K562 (cell line): ENCODE results near the gene CARD11. TPM values are rescaled to one million over a fixed set of nuclear protein-coding genes. Genes with fewer than 3 reads are reported as not detected.

ENCODE experiments used
- BRF1 ChIP-seq: IDR thresholded peaks from 3 replicates; pipeline ENCODE4 v1.6.1; 2011; ENCODE audit warnings: borderline replicate concordance, mild to moderate bottlenecking; ENCODE audit not compliant: insufficient read length; ENCODE audit errors: extremely low read depth
- CBFA2T3 ChIP-seq: fragments of 450-650 bp; IDR thresholded peaks from 2 replicates; pipeline ENCODE4 v1.6.1; 2017
- CEBPZ ChIP-seq: fragments of 150-350 bp; IDR thresholded peaks from 2 replicates; pipeline ENCODE4 v1.6.1; 2014; ENCODE audit warnings: low read depth, mild to moderate bottlenecking, low read length, borderline replicate concordance
- JUND ChIP-seq, 2 experiments: IDR thresholded peaks; 2 replicates in 1 of 2; 3 replicates in 1 of 2; pipeline ENCODE4 v1.6.1; 2011; ENCODE audit warnings: borderline replicate concordance in 2 of 2, low read depth in 2 of 2, low read length in 2 of 2, improper control_type of control experiment in 1 of 2, missing biosample characterization in 1 of 2, missing genetic modification characterization in 1 of 2, missing genetic modification reagents in 1 of 2
- MAFF ChIP-seq: IDR thresholded peaks from 2 replicates; pipeline ENCODE4 v1.6.1; 2012; ENCODE audit warnings: low read length, improper control_type of control experiment
- MAFK ChIP-seq: IDR thresholded peaks from 2 replicates; pipeline ENCODE4 v1.6.1; 2011; ENCODE audit warnings: low read length, improper control_type of control experiment
- MTA2 ChIP-seq: fragments of 450-650 bp; IDR thresholded peaks from 2 replicates; pipeline ENCODE4 v1.6.1; 2016; ENCODE audit warnings: low read depth
- NEUROD1 ChIP-seq: fragments of 150-350 bp; IDR thresholded peaks from 2 replicates; pipeline ENCODE4 v1.6.1; 2014; ENCODE audit warnings: borderline replicate concordance, low read length, low read depth; ENCODE audit not compliant: partially characterized antibody
- PHB ChIP-seq: fragments of 250-450 bp; sonication (Bioruptor Pico); IDR thresholded peaks from 2 replicates; pipeline ENCODE4 v1.5.0; 2021
- SMARCB1 ChIP-seq: IDR thresholded peaks from 2 replicates; pipeline ENCODE4 v1.6.1; 2011; ENCODE audit warnings: improper control_type of control experiment, low read depth; ENCODE audit not compliant: insufficient read length
- ZKSCAN1 ChIP-seq: fragments of 150-350 bp; IDR thresholded peaks from 2 replicates; pipeline ENCODE4 v1.6.1; 2016; ENCODE audit warnings: low read depth, low read length
- ZNF316 ChIP-seq: fragments of 450-650 bp; IDR thresholded peaks from 2 replicates; pipeline ENCODE4 v1.6.1; 2016
- ZNF592 ChIP-seq: fragments of 450-650 bp; IDR thresholded peaks from 2 replicates; pipeline ENCODE4 v1.6.1; 2017; ENCODE audit warnings: antibody characterized with exemption, mild to moderate bottlenecking
- polyA plus RNA-seq, 8 experiments: library from polyadenylated mRNA; depleted of rRNA in 4 of 8; stranded (reverse) in 5 of 8; unstranded in 3 of 8; fragments of >200 nt; fragmentation: Nextera tagmentation in 2 of 8; fragmentation: Illumina TruSeq in 1 of 8; extraction: Ambion mirVana in 2 of 8; extraction: Trizol in 1 of 8; gene quantifications; 2 replicates each; pipeline versions ENCODE4 v1.2.1 to v1.2.3, GENCODE V29; 2011 to 2014; ENCODE audit warnings: inconsistent platforms in 1 of 8, missing spikeins in 1 of 8
- total RNA-seq, 7 experiments: library from RNA; depleted of rRNA in 6 of 7; stranded (reverse); fragments of >200 nt in 6 of 7; fragmentation: Illumina TruSeq in 2 of 7; extraction: Trizol in 2 of 7; gene quantifications; 2 replicates each; pipeline versions ENCODE4 v1.2.1 to v1.2.3, GENCODE V29; 2011 to 2021; ENCODE audit warnings: low replicate concordance in 1 of 7
- TF ChIP-seq, protein P1 (sequence below): sonication (generic); formaldehyde crosslinking; IDR thresholded peaks from 2 replicates; pipeline ENCODE4 v1.8.1; 2023; ENCODE audit warnings: mild to moderate bottlenecking, missing genetic modification reagents
- TF ChIP-seq, protein P2 (sequence below), 2 experiments: IDR thresholded peaks; 2 replicates each; pipeline ENCODE4 v1.6.1; 2012; ENCODE audit warnings: improper control_type of control experiment in 2 of 2, low read depth in 2 of 2, low read length in 2 of 2, borderline replicate concordance in 1 of 2

Gene CARD11
- total and polyA plus RNA-seq, 9 of the 15 experiments (the other 6 are each of a cell fraction or from before 2014, with no cell fraction given): 0.07 to 12.8 (median 5.7) TPM

GRCh38 chr7:2990949-2991470 is 52.7 kb downstream of the CARD11 start (continued):
- TF ChIP-seq ZNF592: no peak
- no peak for TF ChIP-seq BRF1
- TF ChIP-seq MTA2: no peak
- 0 out of 2 replicates have a peak, but pooled peaks have one; percentile 18 for TF ChIP-seq MAFK
- no peak for TF ChIP-seq CEBPZ
- TF ChIP-seq CBFA2T3: no peak
- TF ChIP-seq ZNF316: peak; percentile 80
- TF ChIP-seq, protein P1, sequence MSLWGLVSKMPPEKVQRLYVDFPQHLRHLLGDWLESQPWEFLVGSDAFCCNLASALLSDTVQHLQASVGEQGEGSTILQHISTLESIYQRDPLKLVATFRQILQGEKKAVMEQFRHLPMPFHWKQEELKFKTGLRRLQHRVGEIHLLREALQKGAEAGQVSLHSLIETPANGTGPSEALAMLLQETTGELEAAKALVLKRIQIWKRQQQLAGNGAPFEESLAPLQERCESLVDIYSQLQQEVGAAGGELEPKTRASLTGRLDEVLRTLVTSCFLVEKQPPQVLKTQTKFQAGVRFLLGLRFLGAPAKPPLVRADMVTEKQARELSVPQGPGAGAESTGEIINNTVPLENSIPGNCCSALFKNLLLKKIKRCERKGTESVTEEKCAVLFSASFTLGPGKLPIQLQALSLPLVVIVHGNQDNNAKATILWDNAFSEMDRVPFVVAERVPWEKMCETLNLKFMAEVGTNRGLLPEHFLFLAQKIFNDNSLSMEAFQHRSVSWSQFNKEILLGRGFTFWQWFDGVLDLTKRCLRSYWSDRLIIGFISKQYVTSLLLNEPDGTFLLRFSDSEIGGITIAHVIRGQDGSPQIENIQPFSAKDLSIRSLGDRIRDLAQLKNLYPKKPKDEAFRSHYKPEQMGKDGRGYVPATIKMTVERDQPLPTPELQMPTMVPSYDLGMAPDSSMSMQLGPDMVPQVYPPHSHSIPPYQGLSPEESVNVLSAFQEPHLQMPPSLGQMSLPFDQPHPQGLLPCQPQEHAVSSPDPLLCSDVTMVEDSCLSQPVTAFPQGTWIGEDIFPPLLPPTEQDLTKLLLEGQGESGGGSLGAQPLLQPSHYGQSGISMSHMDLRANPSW (CRISPR knock-in tag): no peak
- TF ChIP-seq NEUROD1: no peak
- no peak for TF ChIP-seq JUND (IDR thresholded peaks at IDR 0.05; ENCODE audit: borderline replicate concordance, low read depth, low read length)
- no peak for TF ChIP-seq JUND (tag; IDR thresholded peaks at IDR 0.05; ENCODE audit: borderline replicate concordance, low read depth, low read length)
- TF ChIP-seq, protein P2, sequence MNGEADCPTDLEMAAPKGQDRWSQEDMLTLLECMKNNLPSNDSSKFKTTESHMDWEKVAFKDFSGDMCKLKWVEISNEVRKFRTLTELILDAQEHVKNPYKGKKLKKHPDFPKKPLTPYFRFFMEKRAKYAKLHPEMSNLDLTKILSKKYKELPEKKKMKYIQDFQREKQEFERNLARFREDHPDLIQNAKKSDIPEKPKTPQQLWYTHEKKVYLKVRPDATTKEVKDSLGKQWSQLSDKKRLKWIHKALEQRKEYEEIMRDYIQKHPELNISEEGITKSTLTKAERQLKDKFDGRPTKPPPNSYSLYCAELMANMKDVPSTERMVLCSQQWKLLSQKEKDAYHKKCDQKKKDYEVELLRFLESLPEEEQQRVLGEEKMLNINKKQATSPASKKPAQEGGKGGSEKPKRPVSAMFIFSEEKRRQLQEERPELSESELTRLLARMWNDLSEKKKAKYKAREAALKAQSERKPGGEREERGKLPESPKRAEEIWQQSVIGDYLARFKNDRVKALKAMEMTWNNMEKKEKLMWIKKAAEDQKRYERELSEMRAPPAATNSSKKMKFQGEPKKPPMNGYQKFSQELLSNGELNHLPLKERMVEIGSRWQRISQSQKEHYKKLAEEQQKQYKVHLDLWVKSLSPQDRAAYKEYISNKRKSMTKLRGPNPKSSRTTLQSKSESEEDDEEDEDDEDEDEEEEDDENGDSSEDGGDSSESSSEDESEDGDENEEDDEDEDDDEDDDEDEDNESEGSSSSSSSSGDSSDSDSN (IDR thresholded peaks at IDR 0.05; ENCODE audit: borderline replicate concordance in 1 of 2, low read depth in 2 of 2, low read length in 2 of 2): no peak
- TF ChIP-seq SMARCB1: no peak
- TF ChIP-seq PHB: no peak
- TF ChIP-seq MAFF: peak; percentile 47; the same call in 1 of the 2 replicates
- no peak for TF ChIP-seq ZKSCAN1
